ENCODE measurements around the gene CANT1.

DNA sequence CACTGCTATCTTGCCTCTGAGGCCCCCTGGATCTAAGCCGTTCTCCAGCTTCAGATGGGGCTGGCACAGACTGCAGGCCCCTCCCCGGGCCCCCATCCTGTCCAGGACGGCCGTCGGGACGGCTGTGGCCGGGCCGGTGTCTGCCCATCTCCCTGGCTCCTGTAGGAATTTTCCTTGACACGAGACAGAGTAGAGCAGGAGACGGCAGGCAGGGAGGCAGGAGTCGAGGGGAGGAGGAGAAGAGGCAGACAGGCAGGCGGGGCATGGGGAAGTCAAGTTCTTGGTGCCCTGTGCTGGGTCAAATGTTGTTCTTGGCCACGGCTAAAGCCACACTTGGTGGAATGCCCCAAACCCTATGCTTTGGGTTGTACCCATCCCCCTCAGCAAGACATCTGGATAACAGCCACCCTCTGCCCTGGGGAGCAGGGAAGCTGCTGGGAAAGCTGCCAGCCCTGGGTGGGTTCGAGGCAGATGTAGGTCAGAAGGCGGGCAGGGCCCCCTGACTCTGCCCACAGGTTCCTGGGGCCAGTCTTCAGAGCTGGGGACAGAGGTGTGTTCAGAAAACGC is 18.4 kb upstream of the CANT1 start:
- TF ChIP-seq, protein P1, sequence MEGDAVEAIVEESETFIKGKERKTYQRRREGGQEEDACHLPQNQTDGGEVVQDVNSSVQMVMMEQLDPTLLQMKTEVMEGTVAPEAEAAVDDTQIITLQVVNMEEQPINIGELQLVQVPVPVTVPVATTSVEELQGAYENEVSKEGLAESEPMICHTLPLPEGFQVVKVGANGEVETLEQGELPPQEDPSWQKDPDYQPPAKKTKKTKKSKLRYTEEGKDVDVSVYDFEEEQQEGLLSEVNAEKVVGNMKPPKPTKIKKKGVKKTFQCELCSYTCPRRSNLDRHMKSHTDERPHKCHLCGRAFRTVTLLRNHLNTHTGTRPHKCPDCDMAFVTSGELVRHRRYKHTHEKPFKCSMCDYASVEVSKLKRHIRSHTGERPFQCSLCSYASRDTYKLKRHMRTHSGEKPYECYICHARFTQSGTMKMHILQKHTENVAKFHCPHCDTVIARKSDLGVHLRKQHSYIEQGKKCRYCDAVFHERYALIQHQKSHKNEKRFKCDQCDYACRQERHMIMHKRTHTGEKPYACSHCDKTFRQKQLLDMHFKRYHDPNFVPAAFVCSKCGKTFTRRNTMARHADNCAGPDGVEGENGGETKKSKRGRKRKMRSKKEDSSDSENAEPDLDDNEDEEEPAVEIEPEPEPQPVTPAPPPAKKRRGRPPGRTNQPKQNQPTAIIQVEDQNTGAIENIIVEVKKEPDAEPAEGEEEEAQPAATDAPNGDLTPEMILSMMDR (IDR thresholded peaks at IDR 0.05; ENCODE audit: insufficient read depth, low read depth, low read length) = no peak
- no peak for TF ChIP-seq EZH2 (IDR thresholded peaks at IDR 0.05; ENCODE audit: insufficient read depth, low read length)

All from astrocyte (in vitro differentiated cells and primary cell).